GM19328 (cell line): ENCODE measurements around the gene VKORC1.

Experiments
- ATAC-seq: cut with Tn5 transposase; IDR thresholded peaks from one replicate; pipeline ENCODE4 v1.9.1; 2021; ENCODE audit warnings: mild to moderate bottlenecking, moderate library complexity; ENCODE audit not compliant: unreplicated experiment

The VKORC1 gene

DNA sequence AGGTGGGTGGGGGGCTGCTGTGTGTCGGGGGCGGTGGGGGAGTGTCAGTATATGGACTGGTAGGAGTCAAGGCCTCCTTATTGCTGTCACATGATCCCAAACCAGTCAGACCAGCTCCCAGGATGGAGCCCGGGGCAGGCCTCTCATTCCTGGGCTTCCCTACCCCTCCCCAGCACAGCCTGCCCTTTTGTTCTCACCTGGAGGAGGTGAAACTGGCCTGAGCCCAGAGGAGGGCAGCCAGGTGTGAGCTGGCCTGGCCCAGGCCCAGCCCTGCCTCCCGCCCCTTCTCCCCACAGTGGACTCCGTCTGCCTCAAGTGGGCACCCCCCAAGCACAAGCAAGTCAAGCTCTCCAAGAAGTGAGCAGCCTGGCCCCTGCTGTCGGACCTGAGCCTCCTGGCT is 36.3 kb upstream of the VKORC1 start:
- no peak for ATAC-seq

DNA sequence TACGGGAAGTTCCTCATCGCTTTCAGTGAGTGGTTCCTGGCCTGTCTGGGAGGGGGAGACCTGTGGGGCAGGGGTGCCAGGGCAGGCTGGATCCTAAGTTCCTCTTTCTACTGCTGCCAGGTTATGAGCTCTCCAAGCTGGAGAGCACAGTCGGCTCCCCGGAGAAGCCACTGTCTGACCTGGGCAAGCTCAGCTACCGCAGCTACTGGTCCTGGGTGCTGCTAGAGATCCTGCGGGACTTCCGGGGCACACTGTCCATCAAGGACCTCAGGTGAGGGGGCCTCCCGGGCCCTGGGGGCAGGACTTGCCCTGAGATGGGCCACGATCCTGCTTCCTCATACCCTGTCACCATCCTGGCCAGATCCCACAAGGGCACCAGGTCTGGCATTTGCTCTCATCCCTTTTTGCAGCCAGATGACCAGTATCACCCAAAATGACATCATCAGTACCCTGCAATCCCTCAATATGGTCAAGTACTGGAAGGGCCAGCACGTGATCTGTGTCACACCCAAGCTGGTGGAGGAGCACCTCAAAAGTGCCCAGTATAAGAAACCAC is 35.8 kb upstream of the VKORC1 start:
- no peak for ATAC-seq

DNA sequence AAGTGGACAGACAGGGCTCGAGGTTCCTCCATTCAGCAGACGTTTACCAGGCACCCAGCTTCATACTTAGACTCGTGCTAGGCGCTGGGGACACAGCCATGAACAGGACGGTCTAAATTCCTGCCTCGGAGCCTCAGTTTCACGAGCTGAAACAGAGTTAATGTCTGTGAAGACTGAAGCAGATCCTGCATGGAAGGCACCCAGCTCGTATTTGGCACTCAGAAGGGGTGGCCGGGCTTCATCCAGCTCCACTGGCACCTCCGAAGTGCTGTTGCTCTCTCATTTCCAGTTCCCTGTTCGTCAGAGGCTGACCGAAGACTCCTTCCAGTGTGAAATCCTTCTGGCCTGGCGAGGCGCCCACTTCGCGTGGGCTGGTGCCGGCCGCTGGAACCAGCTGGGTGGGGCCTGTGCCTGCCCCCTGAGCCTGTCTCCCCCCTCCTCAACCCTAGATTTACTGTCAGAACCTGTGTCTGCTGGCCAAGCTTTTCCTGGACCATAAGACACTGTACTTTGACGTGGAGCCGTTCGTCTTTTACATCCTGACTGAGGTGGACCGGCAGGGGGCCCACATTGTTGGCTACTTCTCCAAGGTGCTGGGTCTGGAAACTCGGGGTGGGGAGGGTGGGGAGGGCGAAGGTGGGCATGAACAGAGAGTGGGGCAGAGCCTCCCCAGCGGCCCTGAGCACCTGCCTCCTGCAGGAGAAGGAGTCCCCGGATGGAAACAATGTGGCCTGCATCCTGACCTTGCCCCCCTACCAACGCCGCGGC is 35.2 kb upstream of the VKORC1 start:
- no peak for ATAC-seq

DNA sequence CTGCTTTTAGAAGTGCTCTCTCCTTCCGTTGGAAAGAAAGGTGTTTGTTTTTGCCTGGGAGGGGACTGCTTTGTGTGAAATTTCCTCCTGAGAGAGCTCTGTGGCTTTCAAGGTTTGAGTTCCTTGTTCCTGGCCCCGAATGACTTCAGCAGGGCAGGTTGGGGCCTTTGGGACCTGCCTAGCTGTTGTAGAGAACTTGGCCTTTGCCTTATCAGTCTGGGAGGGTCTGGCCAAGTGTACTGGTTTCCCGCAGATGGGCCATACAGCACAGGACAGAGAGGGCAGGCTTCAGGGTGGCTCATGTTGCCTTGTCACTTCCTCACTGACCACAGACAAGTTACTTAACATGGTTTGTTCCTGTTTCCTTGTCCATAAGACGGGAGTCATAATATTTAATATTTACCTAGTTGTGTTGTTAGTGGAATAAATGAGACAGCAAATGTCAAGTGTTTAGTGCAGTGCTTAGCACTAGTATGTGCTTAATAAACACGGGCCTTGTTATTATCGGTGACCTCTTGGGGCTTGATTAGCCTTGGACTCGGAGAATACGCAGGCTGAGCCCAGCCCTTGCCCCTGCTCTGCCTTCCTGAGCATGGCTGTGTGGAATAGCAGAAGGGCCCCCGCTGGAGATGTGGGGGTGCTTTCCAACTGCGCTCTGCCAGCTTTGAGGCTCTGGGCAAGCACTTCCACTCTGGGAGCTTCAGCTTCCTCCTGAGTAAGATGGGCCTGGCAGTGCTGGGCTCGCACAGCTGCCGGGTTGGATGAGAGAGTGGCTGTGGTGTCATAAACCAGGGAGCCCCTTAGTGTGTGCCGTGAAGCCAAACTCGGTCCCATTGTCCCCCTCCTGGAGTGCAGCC is 34.3 kb upstream of the VKORC1 start:
- no peak for ATAC-seq

DNA sequence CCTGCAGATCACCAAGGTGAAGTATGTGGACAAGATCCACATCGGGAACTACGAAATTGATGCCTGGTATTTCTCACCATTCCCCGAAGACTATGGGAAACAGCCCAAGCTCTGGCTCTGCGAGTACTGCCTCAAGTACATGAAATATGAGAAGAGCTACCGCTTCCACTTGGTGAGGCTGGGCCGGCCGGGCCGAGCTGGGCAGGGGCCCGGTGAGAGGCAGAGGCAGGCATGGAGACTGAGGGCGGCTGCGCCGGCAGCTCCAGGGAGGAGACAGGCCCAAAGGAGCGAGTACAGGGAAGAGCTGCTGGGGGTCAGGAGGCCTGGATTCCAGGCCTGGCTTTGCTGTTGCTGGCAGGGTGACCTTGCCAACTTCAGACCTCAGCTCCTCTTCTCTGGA is 32.6 kb upstream of the VKORC1 start:
- no peak for ATAC-seq

DNA sequence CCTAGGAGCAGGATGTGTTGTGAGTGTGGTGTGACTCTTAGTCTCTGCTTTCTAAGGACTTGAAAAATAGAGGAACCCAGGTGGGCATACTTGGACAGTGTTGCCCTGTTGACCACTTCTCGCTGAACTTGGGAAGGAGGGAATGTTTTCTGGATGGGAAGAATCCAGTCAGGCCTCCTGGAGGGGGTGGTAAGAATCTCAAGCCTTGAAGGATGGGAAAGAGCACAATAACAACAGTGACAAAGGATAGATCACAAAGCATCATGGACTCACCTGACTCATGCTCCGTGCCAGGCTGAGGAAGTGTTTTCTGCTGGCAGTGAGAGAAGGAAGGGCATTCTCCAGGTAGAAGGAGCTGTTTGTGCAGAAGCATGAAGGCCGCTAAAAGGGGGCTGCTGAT is 31.2 kb upstream of the VKORC1 start:
- no peak for ATAC-seq

DNA sequence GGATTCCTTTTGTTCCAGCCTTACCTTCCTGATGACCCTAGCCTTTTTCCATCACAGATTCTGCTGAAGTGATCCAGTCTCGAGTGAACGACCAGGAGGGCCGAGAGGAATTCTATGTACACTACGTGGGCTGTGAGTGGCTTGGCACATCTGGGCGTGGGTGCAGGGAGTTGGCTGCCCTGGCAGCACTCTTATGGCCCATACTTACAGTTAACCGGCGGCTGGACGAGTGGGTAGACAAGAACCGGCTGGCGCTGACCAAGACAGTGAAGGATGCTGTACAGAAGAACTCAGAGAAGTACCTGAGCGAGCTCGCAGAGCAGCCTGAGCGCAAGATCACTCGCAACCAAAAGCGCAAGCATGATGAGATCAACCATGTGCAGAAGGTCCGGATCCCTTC is 25.5 kb upstream of the VKORC1 start:
- no peak for ATAC-seq

DNA sequence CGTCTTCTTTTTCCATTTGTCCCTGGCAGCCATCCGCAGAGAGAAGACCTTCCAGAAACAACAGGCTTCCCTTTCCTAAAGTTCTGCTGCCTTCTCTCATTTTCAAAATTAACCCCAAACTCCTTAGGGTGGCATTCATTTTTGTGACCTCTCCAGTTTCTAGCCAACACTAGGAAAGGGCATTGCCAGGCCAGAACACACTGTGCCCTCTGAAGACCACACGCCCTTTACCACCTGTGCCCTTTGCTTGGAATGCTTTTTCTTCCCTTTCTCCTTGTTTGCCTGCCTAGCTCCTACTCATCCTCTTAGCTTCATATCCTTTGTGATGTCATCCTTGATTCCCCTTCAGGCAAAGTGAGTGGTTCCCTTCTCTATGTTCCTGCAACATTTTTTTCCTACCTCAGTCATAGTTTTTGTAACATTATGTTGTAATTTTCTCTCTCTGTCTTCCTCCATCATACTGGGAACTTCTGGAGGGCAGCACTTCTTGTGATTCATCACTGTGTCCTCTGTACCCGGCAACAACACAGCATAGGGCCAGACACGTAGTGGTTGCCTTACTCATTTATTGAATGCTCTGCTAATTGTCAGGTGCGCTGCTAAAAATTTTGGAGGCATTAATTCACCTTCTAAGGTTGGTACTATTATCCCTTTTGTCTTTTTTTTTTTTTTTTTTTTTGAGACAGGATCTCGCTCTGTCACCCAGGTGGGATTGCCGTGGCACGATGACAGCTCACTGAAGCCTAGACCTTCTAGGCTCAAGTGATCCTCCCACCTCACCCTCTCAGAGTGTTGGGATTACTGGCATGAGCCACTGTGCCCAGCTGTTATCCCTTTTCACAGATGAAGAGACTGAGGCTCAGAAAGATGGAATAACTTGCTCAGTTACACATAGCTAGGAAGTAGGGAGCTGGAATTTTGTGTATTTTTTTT is 23.9 kb upstream of the VKORC1 start:
- ATAC-seq, result no peak

DNA sequence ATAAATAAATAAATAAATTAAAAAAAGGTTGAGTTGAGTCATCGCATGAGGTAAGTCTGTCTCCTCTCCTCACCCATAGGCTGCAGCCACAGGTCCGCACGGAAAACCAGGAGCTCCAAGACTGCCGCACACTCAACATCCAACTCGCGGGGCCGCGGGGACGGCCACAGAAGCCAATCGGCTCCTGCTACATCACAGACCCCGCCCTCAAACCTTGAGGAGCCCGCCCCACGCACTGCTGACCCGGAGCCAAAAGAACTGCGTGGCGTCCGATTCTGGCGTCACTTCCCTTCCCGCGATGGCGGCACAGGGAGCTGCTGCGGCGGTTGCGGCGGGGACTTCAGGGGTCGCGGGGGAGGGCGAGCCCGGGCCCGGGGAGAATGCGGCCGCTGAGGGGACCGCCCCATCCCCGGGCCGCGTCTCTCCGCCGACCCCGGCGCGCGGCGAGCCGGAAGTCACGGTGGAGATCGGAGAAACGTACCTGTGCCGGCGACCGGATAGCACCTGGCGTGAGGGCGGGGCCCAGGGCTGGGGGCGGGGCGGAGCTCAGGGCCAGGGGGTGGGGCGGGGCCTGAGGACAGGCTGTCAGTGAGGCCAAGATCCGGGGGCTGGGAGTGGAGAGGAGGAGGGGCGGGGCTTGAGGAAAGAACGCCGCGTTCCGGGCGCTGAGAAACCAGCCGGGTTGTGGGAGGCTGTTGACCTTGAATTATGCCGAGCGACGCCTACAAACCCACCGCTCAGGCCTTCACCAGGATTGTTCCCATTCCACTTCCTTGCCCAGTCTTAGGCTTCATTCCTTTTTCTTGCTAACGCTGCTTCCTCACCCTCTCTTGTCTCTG is 23.0 kb upstream of the VKORC1 start, which contains the start of gene KAT8:
TSS of gene KAT8 (plus strand) at position 281 of the 839 bp plus-strand sequence. CDS start at position 299, 18 bp downstream.
- peak; percentile 89 for ATAC-seq

DNA sequence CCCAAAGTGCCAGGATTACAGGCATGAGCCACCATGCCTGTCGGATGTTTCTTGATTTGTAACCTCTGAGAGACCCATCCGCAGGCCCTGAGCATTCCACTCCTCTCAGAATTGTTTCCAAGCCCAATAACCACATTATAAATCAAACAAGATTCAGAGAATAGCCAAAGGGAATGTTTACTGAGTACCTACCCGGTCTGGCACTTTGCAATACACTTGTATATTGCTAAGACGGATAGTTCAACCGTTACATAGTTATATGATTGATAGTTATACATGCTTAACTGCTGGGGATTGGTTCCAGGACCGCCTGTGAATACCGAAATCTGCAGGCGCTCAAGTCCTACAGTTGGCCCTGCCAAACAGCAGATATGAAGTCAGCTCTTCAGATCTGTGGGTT is 19.9 kb upstream of the VKORC1 start:
- ATAC-seq, result no peak

DNA sequence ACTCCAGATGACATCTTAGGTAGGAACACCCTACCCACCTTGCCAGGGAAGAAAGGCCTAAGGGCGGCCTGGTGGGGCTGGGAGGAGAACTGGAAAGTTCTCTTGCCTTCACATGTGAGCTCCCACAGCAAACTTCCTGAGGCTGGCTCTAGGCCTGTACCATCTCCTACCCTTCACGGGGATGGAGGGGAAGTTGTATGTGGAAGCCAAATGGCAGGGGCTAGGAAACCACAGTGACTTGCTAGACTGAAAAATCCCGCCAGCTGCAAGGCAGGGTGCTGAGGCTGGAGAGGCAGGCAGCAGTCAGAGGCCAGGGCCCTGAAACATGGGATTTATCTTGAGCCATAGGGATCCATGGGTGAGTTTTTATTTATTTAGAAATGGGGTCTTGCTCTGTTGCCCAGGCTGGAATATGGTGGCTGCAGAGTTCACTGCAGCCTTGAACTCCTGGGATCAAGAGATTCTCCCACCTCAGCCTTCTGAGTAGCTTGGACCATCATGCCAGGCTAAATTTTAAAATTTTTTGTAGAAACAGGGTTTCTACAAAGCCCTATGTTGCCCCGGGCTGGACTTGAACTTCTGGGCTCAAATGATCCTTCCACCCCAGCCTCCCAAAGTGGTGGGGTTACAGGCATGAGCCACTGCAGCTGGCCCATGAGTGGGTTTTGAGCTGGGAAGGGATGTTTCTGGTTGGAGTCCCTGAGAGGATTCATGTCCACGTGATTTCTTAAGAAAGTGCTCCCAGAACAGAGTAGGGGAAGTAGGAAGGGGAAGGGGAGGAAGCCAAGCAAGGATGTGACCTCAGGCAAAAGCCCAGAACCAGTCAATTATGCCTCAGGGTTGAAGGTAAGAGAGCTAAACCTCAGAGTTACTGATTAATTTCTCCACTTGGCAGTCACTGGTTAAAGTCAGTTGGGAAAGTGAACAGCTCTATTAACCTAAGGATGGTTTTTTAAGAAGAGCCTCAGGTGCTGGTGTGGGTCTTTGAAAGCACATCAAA is 18.8 kb upstream of the VKORC1 start:
- ATAC-seq, result no peak

DNA sequence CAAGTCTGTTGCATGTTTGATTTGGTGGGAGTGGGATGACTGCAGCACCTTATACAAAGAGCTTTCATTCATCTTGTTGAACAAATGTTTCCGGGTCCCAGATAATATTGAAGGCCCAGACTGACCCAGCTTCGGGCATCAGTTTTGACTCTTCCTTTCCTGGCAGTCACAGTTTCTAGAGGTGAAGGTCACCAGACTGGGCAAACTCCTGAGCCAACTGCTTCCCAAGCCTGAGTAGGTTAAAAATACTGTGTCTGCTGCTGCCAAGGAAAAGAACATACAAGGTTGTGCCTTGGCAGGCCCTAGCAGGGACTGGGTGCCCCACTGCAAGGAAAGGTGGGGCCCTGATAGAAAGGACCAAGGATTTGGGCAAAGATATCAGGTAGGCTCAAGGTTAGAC is 18.1 kb upstream of the VKORC1 start:
- no peak for ATAC-seq

DNA sequence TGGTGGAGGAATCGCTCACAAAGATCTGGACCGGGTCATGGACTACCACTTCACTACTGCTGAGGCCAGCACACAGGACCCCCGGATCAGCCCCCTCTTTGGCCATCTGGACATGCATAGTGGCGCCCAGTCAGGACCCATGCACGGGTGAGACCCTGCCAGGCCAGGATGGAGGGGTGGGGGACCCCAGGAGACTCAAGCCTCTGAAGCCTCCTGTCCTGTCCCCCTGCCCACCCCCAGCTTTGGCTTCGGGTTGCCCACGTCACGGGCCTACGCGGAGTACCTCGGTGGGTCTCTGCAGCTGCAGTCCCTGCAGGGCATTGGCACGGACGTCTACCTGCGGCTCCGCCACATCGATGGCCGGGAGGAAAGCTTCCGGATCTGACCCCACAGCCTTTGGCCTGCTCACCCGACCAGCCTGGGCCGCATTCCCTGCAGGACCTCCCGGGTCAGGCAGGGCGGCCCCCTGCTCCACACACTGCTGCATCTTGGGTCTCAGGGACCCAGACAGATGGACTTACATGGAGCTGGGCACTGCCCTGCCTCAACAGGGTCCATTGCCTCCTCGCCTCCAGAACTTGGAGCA is 17.4 kb upstream of the VKORC1 start:
- ATAC-seq, result no peak

DNA sequence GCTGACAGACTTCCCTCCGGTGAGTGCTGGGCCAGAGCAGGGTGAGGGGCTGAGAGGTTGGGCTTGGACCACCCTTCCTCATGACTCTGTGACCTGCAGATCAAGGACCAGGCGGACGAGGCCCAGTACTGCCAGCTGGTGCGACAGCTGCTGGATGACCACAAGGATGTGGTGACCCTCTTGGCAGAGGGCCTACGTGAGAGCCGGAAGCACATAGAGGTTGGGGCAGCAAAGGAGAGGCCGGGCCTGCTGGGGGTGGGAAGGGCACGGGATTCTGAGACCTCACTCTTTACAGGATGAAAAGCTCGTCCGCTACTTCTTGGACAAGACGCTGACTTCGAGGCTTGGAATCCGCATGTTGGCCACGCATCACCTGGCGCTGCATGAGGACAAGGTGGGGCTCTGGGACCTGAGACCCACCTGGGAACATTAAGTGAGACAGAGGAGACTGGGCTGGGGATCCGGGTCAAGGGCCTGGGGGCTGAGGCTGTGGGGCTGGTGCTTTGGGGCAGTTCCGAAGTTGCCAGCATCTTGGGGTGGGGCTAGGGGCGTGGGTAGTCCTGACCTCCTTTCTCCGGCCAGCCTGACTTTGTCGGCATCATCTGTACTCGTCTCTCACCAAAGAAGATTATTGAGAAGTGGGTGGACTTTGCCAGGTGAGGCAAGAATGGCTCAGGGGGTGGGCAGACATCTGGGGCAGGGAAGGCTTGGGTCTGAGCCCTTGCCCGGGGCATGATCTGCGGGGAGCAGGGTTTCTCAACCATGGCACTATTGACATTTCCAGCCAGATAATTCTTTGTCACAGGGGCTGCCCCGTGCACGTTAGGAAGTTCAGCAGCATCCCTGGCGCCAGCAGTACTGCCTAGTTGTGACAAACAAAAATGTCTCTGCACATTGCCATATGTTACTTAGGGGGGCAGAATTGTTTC is 15.8 kb upstream of the VKORC1 start:
- no peak for ATAC-seq

DNA sequence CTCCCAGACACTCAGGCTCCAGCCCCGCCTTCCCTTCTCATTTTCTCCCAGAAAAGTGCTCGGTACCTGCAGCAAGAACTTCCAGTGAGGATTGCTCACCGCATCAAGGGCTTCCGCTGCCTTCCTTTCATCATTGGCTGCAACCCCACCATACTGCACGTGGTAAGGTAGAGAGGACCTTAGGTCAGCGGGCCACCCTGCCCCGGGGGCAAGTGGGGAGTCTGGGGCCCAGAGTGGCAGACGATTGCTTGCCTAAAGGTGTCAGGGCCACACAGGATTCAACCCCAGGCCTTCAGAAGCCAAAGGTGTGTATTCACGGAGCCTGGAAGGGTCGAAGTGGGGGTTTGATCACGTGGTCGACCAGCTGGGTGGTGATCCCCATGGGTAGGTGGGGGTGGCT is 15.0 kb upstream of the VKORC1 start:
- ATAC-seq, result no peak

DNA sequence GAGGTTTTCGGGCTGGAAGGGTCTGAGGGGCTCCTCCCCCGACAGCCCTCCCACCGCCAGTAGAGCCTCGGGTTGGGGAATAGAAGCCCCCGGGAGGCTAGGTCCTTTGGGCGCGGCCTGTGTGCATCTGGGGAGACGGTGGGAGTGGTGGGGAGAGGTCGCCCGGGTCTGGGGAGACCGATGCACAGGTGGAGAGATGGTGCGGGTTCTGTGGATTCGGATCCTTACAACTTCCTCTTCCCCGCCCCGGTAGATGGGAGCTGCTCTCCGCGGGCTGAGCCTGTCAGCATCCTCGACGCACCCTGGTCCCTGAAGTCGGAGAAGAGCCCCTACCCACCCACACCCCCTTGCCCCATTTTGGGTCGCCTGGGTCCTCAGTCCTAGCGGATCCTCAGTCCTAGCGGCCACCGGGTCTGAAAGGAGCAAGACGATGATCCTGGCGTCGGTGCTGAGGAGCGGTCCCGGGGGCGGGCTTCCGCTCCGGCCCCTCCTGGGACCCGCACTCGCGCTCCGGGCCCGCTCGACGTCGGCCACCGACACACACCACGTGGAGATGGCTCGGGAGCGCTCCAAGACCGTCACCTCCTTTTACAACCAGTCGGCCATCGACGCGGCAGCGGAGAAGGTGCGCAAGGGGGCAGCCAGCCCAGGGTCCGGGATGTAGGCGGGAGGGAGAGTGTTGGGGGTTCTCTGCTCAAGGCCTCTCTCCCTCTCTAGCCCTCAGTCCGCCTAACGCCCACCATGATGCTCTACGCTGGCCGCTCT is 14.4 kb upstream of the VKORC1 start:
- ATAC-seq, result no peak
